Muscle of leg (tissue), 11 donors: ENCODE results near the gene CASS4. TPM values are rescaled to one million over a fixed set of nuclear protein-coding genes. Genes with fewer than 3 reads are reported as not detected.
A peak's percentile ranks its signal among the peaks of the same experiment; 100 is the strongest.

ENCODE experiments used
- DNase-seq: peaks from one replicate; pipeline ENCODE4 v3.0.0; 2013
- H3K27ac ChIP-seq: one replicate; pipeline ENCODE4 v1.5.1; 2013; ENCODE audit warnings: mild to moderate bottlenecking, low read length, control low read depth
- H3K27me3 ChIP-seq: one replicate; pipeline ENCODE4 v1.6.1; 2013; ENCODE audit warnings: low read length; ENCODE audit not compliant: control insufficient read depth, insufficient read depth
- H3K36me3 ChIP-seq: one replicate; pipeline ENCODE4 v1.6.1; 2013; ENCODE audit warnings: low read length; ENCODE audit not compliant: control insufficient read depth, insufficient read depth
- H3K4me1 ChIP-seq: one replicate; pipeline ENCODE4 v1.6.1; 2013; ENCODE audit warnings: low read length; ENCODE audit not compliant: control insufficient read depth, insufficient read depth
- H3K4me3 ChIP-seq: one replicate; pipeline ENCODE4 v1.5.1; 2013; ENCODE audit warnings: low read length, control low read depth
- H3K9me3 ChIP-seq: replicated peaks from 2 replicates; pipeline ENCODE4 v1.6.1; 2013; ENCODE audit warnings: low read depth, low read length; ENCODE audit not compliant: control insufficient read depth
- WGBS: methylation state at CpG from one replicate; pipeline ENCODE4 v1.1.5; 2013; ENCODE audit warnings: missing lambda C conversion rate; ENCODE audit not compliant: insufficient coverage; 5-methylcytosine and 5-hydroxymethylcytosine counted together
- polyA plus RNA-seq, 8 donors: library from polyadenylated mRNA; unstranded; fragments of 120-200 nt; gene quantifications; one replicate each; pipeline versions ENCODE4 v1.2.1 to v1.2.3, GENCODE V29; 2013; ENCODE audit warnings: inconsistent platforms in 1 of 8, low replicate concordance in 1 of 8; ENCODE audit not compliant: insufficient read length in 8 of 8, insufficient read depth in 1 of 8
- total RNA-seq: library from RNA; stranded (reverse); fragments of 120-200 nt; gene quantifications from one replicate; pipeline ENCODE4 v1.2.4, GENCODE V29; 2013

The CASS4 gene
- total and polyA plus RNA-seq, 9 donors, result 4.8 to 8.1 (median 6.4) TPM

- DNase-seq, result no peak
- Histone ChIP-seq H3K4me1 (peaks cover 6% of the 10 kb centered on the region), H3K9me3 (no peaks in the 10 kb centered on the region), H3K27ac (no peak overlapping the region), H3K27me3 (no peaks in the 10 kb centered on the region), H3K4me3 (no peak overlapping the region), H3K36me3 (peaks cover 2% of the 10 kb centered on the region)
- 55% methylated on average over 22 of the region's 22 CpGs for WGBS
Measured at GRCh38 chr20:56458206-56458821, 46.3 kb downstream of the CASS4 start.

GRCh38 chr20:56460459-56460858 is 48.4 kb downstream of the CASS4 start:
- Histone ChIP-seq H3K9me3 (no peaks in the 10 kb centered on the region), H3K27ac (no peak overlapping the region), H3K4me3 (no peak overlapping the region), H3K4me1 (peaks cover 6% of the 10 kb centered on the region), H3K36me3 (peaks cover 2% of the 10 kb centered on the region), H3K27me3 (no peaks in the 10 kb centered on the region)
- WGBS, result no CpG with 5 or more reads among the region's 3 CpGs
- DNase-seq, result no peak

GRCh38 chr20:56461576-56461975 is 49.5 kb downstream of the CASS4 start:
- WGBS, result no CpG with 5 or more reads among the region's 3 CpGs
- Histone ChIP-seq H3K27ac (no peak overlapping the region), H3K9me3 (no peaks in the 10 kb centered on the region), H3K36me3 (peaks cover 2% of the 10 kb centered on the region), H3K4me3 (no peak overlapping the region), H3K4me1 (peaks cover 6% of the 10 kb centered on the region), H3K27me3 (no peaks in the 10 kb centered on the region)
- DNase-seq, result no peak

- H3K4me1 ChIP-seq, result peaks cover 8% of the 10 kb centered on the region
- 67% methylated on average over 1 of the region's 3 CpGs for WGBS
- no peak for DNase-seq
- H3K27ac ChIP-seq, result no peak overlapping the region
- H3K27me3 ChIP-seq, result no peaks in the 10 kb centered on the region
- no peaks in the 10 kb centered on the region for H3K9me3 ChIP-seq
- H3K4me3 ChIP-seq, result no peak overlapping the region
- H3K36me3 ChIP-seq, result peaks cover 2% of the 10 kb centered on the region
Measured at GRCh38 chr20:56463428-56463827, 51.4 kb downstream of the CASS4 start.

- DNase-seq, result peak; percentile 51
- Histone ChIP-seq H3K4me1 (peaks cover 16% of the 10 kb centered on the region), H3K27ac (no peak overlapping the region), H3K4me3 (no peak overlapping the region), H3K9me3 (no peaks in the 10 kb centered on the region), H3K27me3 (no peaks in the 10 kb centered on the region), H3K36me3 (peaks cover 3% of the 10 kb centered on the region)
- WGBS, result 13% methylated on average over 3 of the region's 7 CpGs
Measured at GRCh38 chr20:56465997-56466396, 53.9 kb downstream of the CASS4 start.

- no peak for DNase-seq
- peak overlapping the region; percentile 84 for H3K27ac ChIP-seq
- no peaks in the 10 kb centered on the region for H3K27me3 ChIP-seq
- H3K36me3 ChIP-seq, result peaks cover 9% of the 10 kb centered on the region
- no peaks in the 10 kb centered on the region for H3K9me3 ChIP-seq
- H3K4me1 ChIP-seq, result peaks cover 10% of the 10 kb centered on the region
- H3K4me3 ChIP-seq, result peak overlapping the region; percentile 96
- WGBS, result 0% methylated on average over 4 of the region's 7 CpGs
Measured at GRCh38 chr20:56467968-56468315, 55.9 kb downstream of the CASS4 start.

- Histone ChIP-seq H3K36me3 (peaks cover 13% of the 10 kb centered on the region), H3K4me1 (peaks cover 10% of the 10 kb centered on the region), H3K27me3 (no peaks in the 10 kb centered on the region)
Measured at GRCh38 chr20:56468316-56469076, 56.4 kb downstream of the CASS4 start, which contains the start of gene RTF2. RTF2 (plus strand) TSS chr20:56468627; CDS start chr20:56468698, 71 bp downstream.

GRCh38 chr20:56469077-56469449 is 57.0 kb downstream of the CASS4 start:
- Histone ChIP-seq H3K27me3 (no peaks in the 10 kb centered on the region), H3K4me1 (peaks cover 10% of the 10 kb centered on the region), H3K4me3 (peak overlapping the region; percentile 96), H3K9me3 (no peaks in the 10 kb centered on the region), H3K27ac (peak overlapping the region; percentile 83), H3K36me3 (peaks cover 18% of the 10 kb centered on the region)
- 14% methylated on average over 4 of the region's 8 CpGs for WGBS
- no peak for DNase-seq

More at GRCh38 chr20:56468316-56469076, 56.4 kb downstream of the CASS4 start, which contains the start of gene RTF2:
- H3K27ac ChIP-seq, result peak within 1 kb of the TSS; percentile 84
- peak within 1 kb of the TSS; percentile 96 for H3K4me3 ChIP-seq
- peak; percentile 97 for DNase-seq
- WGBS, result 0% methylated on average over 51 of the region's 55 CpGs
- no peaks in the 10 kb centered on the region for H3K9me3 ChIP-seq

- Histone ChIP-seq H3K4me1 (no peaks in the 10 kb centered on the region), H3K9me3 (no peaks in the 10 kb centered on the region), H3K27ac (no peak overlapping the region), H3K4me3 (no peak overlapping the region), H3K27me3 (no peaks in the 10 kb centered on the region), H3K36me3 (peaks cover 67% of the 10 kb centered on the region)
- 67% methylated on average over 2 of the region's 7 CpGs for WGBS
- no peak for DNase-seq
Measured at GRCh38 chr20:56483970-56484369, 71.9 kb downstream of the CASS4 start.

- Histone ChIP-seq H3K4me3 (no peak overlapping the region), H3K27me3 (no peaks in the 10 kb centered on the region), H3K27ac (no peak overlapping the region), H3K9me3 (no peaks in the 10 kb centered on the region), H3K36me3 (peaks cover 64% of the 10 kb centered on the region), H3K4me1 (no peaks in the 10 kb centered on the region)
- WGBS, result 81% methylated on average over 10 of the region's 11 CpGs
- DNase-seq, result no peak
Measured at GRCh38 chr20:56487216-56487615, 75.2 kb downstream of the CASS4 start.
